ENCODE data around the gene ANXA2R. TPM values are rescaled to one million over a fixed set of nuclear protein-coding genes. Genes with fewer than 3 reads are reported as not detected.
A peak's percentile ranks its signal among the peaks of the same experiment; 100 is the strongest.

Gene ANXA2R
- total RNA-seq, 1 experiment from 2014 or later: 0.20 TPM

DNA sequence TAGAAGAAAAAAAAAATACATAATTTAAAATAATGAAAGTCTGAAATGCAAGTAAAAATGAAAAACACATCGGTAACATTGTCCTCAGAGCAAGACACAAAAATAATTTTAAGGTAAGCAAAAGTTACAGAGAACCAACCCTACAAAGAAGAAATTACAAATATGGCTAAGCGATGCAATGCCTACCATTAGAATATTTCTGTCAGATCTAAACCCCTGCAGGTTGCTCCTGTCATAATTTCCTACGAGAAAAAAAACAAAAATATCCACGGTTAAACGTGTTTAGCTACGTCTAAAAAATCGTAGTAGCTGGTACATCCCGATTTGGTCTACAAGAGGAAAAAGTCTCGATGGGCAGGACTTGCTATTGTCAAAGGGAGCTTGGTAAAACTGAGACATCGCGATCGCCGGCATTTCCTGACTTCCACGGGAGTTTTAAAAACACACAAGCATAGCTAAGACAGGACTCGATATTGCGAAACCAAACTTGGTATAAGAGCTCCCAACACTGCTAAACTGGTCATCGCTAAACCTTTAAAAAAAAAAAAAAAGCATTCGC lies 1.1 kb upstream of the ANXA2R start:
- Histone ChIP-seq H3K4ac (ENCODE audit: low read depth, low read length) (no peak overlapping the region), H2BK12ac (ENCODE audit: insufficient read length, low read depth, low read length) (no peak overlapping the region), H3K9ac (ENCODE audit: extremely low read depth, insufficient read length, low read length) (no peak overlapping the region), H2BK120ac (ENCODE audit: low read depth, low read length, poor library complexity, severe bottlenecking) (no peak overlapping the region), H2BK20ac (ENCODE audit: low read depth, low read length, poor library complexity, severe bottlenecking) (no peak overlapping the region), H4K8ac (replicated peaks; ENCODE audit: insufficient read length, low read depth, low read length) (no peak overlapping the region), H2AFZ (ENCODE audit: low read length) (no peak overlapping the region), H3K27ac (ENCODE audit: insufficient read length, low read depth, low read length) (no peak overlapping the region), H2AK5ac (ENCODE audit: insufficient read length, low read length) (no peak overlapping the region), H4K91ac (ENCODE audit: insufficient read length, low read depth, low read length) (no peak overlapping the region), H3K4me2 (ENCODE audit: insufficient read depth, insufficient read length, low read length) (peak overlapping the region; percentile 96), H3K18ac (ENCODE audit: insufficient read length, low read depth, low read length) (no peak overlapping the region), H2BK15ac (ENCODE audit: low read depth, low read length) (no peak overlapping the region), H4K5ac (ENCODE audit: insufficient read length, low read depth, low read length) (no peak overlapping the region), H3K23me2 (ENCODE audit: insufficient read length, low read depth, low read length, poor library complexity, severe bottlenecking) (peaks cover 16% of the 10 kb centered on the region), H3K79me1 (ENCODE audit: insufficient read depth, low read depth, low read length, poor library complexity, severe bottlenecking) (no peaks in the 10 kb centered on the region), H3K79me2 (ENCODE audit: insufficient read depth, low read length) (no peaks in the 10 kb centered on the region), H2BK5ac (ENCODE audit: insufficient read length, low read length) (no peak overlapping the region), H3K23ac (ENCODE audit: insufficient read length, low read depth, low read length) (no peak overlapping the region), H3K4me1 (ENCODE audit: insufficient read depth, low read length) (peaks cover 7% of the 10 kb centered on the region), H3K9me3 (ENCODE audit: control insufficient read depth, low read depth, low read length) (no peaks in the 10 kb centered on the region), H4K20me1 (ENCODE audit: control insufficient read depth, insufficient read depth, insufficient read length) (no peaks in the 10 kb centered on the region), H3T11ph (ENCODE audit: low read length) (no peak overlapping the region), H3K56ac (ENCODE audit: insufficient read length, low read depth, low read length) (no peak overlapping the region), H3K27me3 (ENCODE audit: insufficient read depth, low read length) (peaks cover 79% of the 10 kb centered on the region), H3K14ac (ENCODE audit: insufficient read depth, low read length) (no peak overlapping the region)
- H3K27ac Mint-ChIP-seq: no peak overlapping the region
- H3K4me3 Mint-ChIP-seq: peak overlapping the region; percentile 56 to 75; a peak in 4 of 5 replicates
- no peak for DNase-seq
- H3K27me3 Mint-ChIP-seq (ENCODE audit: low read depth): peaks cover 93% of the 10 kb centered on the region
- TF ChIP-seq, protein P1, sequence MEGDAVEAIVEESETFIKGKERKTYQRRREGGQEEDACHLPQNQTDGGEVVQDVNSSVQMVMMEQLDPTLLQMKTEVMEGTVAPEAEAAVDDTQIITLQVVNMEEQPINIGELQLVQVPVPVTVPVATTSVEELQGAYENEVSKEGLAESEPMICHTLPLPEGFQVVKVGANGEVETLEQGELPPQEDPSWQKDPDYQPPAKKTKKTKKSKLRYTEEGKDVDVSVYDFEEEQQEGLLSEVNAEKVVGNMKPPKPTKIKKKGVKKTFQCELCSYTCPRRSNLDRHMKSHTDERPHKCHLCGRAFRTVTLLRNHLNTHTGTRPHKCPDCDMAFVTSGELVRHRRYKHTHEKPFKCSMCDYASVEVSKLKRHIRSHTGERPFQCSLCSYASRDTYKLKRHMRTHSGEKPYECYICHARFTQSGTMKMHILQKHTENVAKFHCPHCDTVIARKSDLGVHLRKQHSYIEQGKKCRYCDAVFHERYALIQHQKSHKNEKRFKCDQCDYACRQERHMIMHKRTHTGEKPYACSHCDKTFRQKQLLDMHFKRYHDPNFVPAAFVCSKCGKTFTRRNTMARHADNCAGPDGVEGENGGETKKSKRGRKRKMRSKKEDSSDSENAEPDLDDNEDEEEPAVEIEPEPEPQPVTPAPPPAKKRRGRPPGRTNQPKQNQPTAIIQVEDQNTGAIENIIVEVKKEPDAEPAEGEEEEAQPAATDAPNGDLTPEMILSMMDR (conservative IDR thresholded peaks at IDR 0.05): no peak
- peaks cover 46 to 53% of the 10 kb centered on the region in 2 experiments for H3K4me1 Mint-ChIP-seq
- WGBS (ENCODE audit: extremely low coverage, insufficient read length, low lambda C conversion rate): no CpG with 5 or more reads among the region's 18 CpGs
- peaks cover 0 to 2% of the 10 kb centered on the region in 2 experiments; a peak in 1 of 5 replicates for H3K9me3 Mint-ChIP-seq
- no peaks in the 10 kb centered on the region for H3K36me3 Mint-ChIP-seq (ENCODE audit: insufficient read depth in 1 of 3, low read depth in 3 of 3)

Data from H9 (cell line).